ENCODE results near the gene G6PC3.

G6PC3 gene

GRCh38 chr17:44087319-44087718 lies 16.8 kb downstream of the G6PC3 start:
- no peak overlapping the region for H3K4me3 ChIP-seq (ENCODE audit: control insufficient read depth, low read depth, low read length)
- TF ChIP-seq CTCF (IDR thresholded peaks at IDR 0.05; ENCODE audit: control insufficient read depth, insufficient read depth, low read depth, low read length, missing control alignments) = no peak
- no peak for DNase-seq (ENCODE audit: low read depth)

GRCh38 chr17:44088254-44088653 lies 17.7 kb downstream of the G6PC3 start:
- DNase-seq (ENCODE audit: low read depth) = no peak
- TF ChIP-seq CTCF (IDR thresholded peaks at IDR 0.05; ENCODE audit: control insufficient read depth, insufficient read depth, low read depth, low read length, missing control alignments) = no peak
- H3K4me3 ChIP-seq (ENCODE audit: control insufficient read depth, low read depth, low read length) = no peak overlapping the region

- DNase-seq (ENCODE audit: low read depth) = no peak
- no peak for TF ChIP-seq CTCF (IDR thresholded peaks at IDR 0.05; ENCODE audit: control insufficient read depth, insufficient read depth, low read depth, low read length, missing control alignments)
- no peak overlapping the region for H3K4me3 ChIP-seq (ENCODE audit: control insufficient read depth, low read depth, low read length)
These were observed 20.9 kb downstream of the G6PC3 start for GRCh38 chr17:44091200-44091997.

- no peak for TF ChIP-seq CTCF (IDR thresholded peaks at IDR 0.05; ENCODE audit: control insufficient read depth, insufficient read depth, low read depth, low read length, missing control alignments)
- H3K4me3 ChIP-seq (ENCODE audit: control insufficient read depth, low read depth, low read length) = no peak overlapping the region
- no peak for DNase-seq (ENCODE audit: low read depth)
These were observed 21.5 kb downstream of the G6PC3 start for GRCh38 chr17:44092051-44092450.

- TF ChIP-seq CTCF (IDR thresholded peaks at IDR 0.05; ENCODE audit: control insufficient read depth, insufficient read depth, low read depth, low read length, missing control alignments) = no peak
- H3K4me3 ChIP-seq (ENCODE audit: control insufficient read depth, low read depth, low read length) = no peak overlapping the region
- no peak for DNase-seq (ENCODE audit: low read depth)
These were observed 22.8 kb downstream of the G6PC3 start for GRCh38 chr17:44093231-44093900.

GRCh38 chr17:44094701-44095387 lies 24.3 kb downstream of the G6PC3 start:
- no peak overlapping the region; the same call in 1 of the 2 replicates for H3K4me3 ChIP-seq (ENCODE audit: control insufficient read depth, low read depth, low read length)
- no peak for DNase-seq (ENCODE audit: low read depth)
- no peak for TF ChIP-seq CTCF (IDR thresholded peaks at IDR 0.05; ENCODE audit: control insufficient read depth, insufficient read depth, low read depth, low read length, missing control alignments)
